DND-41 (cell line): ENCODE data around the gene ST6GALNAC2.

Experiments
- EZH2 ChIP-seq: IDR thresholded peaks from 3 replicates; pipeline ENCODE4 v1.6.1; 2012; ENCODE audit warnings: borderline replicate concordance, low read depth, mild to moderate bottlenecking, moderate library complexity, low read length, inconsistent platforms; ENCODE audit not compliant: severe bottlenecking
- TF ChIP-seq, protein P1 (sequence below): IDR thresholded peaks from 2 replicates; pipeline ENCODE4 v1.5.1; 2012; ENCODE audit warnings: borderline replicate concordance, low read length, moderate library complexity, mild to moderate bottlenecking; ENCODE audit not compliant: poor library complexity, severe bottlenecking; ENCODE audit errors: extremely low read depth

- TF ChIP-seq, protein P1, sequence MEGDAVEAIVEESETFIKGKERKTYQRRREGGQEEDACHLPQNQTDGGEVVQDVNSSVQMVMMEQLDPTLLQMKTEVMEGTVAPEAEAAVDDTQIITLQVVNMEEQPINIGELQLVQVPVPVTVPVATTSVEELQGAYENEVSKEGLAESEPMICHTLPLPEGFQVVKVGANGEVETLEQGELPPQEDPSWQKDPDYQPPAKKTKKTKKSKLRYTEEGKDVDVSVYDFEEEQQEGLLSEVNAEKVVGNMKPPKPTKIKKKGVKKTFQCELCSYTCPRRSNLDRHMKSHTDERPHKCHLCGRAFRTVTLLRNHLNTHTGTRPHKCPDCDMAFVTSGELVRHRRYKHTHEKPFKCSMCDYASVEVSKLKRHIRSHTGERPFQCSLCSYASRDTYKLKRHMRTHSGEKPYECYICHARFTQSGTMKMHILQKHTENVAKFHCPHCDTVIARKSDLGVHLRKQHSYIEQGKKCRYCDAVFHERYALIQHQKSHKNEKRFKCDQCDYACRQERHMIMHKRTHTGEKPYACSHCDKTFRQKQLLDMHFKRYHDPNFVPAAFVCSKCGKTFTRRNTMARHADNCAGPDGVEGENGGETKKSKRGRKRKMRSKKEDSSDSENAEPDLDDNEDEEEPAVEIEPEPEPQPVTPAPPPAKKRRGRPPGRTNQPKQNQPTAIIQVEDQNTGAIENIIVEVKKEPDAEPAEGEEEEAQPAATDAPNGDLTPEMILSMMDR: no peak
- TF ChIP-seq EZH2: no peak
Observed at GRCh38 chr17:76566988-76567431, 18.6 kb downstream of the ST6GALNAC2 start.
